Stimulated activated CD4-positive, alpha-beta T cell treated with anti-CD3 and anti-CD28 coated beads, TNF-alpha, amount 100 ng/mL, for 1 hour (primary cell): ENCODE data around the gene LCA5.
"Not testable (repeated sequence)": the region's sequence is repeated elsewhere in the genome, so short reads cannot be mapped to it uniquely, and the experiment has no call there.

Experiments
- DNase-seq, 3 donors: peaks; one replicate each; pipeline ENCODE4 v3.0.0-alpha.2; 2020; ENCODE audit warnings: low read depth in 3 of 3, low spot score in 1 of 3

The LCA5 gene

DNA sequence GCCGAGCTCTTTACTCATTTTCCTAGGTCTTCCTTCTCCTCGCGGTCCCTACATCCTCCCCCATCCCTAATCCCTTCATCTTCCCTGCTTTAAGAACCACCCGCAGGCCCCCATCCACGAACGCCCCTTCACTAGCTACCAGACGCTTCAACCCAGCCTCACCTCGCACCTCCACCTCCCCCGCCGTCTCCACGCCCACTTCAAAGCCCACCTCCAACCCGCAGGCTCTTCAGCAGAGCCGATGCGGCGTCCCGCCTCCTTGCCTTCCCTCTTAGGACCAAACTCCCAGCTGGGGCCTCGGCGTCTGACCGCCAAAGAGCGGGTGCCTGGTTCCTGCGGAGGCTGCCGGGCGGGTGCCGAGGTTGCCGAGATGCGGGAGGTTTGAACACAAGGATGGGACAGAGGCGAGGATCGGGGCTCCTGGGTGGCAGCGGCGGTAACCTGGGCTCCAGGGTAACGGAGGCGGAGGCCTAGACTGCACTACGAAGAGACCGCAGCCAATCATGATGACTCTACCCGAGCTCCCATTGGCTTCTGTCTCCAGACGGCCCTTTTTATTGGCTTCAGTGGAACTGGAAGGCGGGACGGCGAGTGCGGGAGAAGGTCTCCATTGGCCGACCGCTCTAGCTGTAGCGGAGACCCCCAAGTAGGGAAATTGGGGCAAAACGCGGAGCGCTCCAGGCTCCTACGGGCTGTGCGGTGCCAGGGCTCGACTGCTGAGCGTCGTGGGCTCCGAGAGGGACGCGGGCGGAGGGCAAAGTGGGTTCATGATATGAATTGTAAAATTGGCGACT lies at the start of gene LCA5:
LCA5 (minus strand) TSS at position 477 of the 794 bp plus-strand sequence. CDS start 18,536 bp downstream, outside the sequence.
- peak; percentile 12 to 63 (median 55) for DNase-seq

DNA sequence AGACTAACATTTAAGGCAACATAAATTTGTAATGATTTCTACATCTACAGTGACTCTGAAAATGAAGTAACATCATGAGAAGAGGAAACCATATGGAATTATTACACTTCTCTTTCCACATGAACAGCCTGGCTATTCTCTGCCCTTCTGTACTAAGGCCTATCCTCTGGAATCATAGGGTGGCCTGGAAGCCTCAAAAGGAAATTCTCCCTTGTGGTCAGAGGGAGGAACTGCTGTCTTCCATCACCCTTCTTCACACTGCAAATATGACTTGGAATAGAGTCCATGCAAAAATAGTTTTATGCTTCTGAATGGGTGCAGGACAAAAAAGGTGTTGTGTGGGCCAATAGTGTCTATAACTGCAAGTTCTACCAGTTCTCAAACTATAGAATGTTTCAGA lies 49.3 kb upstream of the LCA5 start:
- DNase-seq = no peak

DNA sequence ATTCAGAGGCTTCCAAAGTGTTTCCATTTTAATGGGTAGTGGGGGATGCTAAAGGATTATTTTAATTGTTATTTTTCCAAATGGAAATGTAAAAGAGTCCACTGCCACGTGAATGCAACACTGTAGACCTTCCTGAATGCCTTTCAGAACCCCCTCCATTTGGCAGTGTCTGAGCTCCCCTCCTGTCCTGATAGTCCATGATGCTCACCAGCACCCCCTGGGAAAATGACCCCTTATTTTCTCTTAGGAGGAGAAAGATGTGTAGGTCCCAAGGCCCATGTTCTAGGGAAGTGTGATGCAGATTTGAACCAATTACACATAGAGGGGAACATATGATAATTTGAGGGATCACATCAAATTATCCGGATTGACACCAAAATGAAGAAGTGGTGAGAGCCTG lies 47.1 kb upstream of the LCA5 start:
- no peak for DNase-seq

DNA sequence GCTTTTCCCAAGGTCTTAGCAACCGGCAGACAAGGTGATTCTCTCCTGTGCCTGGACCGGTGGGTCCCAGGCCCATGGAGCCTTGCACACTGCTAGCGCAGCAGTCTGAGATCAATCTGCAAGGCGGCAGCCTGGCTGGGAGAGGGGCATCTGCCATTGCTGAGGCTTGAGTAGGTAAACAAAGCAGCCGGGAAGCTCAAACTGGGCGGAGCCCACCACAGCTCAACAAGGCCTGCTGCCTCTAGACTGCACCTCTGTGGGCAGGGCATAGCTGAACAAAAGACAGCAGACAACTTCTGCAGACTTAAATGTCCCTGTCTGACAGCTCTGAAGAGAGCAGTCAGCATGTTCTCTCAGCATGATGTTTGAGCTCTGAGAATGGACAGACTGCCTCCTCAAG lies 40.7 kb upstream of the LCA5 start:
- DNase-seq = not testable (repeated sequence)

DNA sequence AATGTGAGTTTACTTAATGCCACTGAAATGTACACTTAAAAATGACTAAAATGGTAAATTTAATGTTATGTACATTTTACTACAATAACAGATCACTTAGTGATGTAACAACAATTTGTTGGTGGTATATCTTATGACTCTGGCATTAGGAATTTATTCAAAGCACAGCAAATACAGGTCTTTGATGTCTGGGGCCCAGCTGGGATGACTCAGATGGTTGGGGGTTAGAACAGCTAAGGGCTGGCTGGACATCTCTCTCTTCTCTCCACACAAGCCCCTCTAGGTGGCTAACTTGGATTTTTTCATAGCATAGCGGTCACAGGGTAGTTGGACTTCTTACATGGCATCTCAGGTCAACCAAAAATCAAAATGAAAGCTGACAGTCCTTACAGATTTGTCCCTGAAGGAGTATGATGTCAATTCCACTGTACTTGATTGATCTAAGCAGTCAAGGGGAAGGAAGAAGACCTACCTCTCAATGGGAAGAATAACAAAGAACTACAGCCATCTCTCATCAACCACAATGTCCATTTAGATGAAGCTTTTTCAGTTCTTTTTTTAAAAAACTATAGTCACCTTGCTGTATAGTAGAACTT lies 37.5 kb upstream of the LCA5 start:
- DNase-seq = no peak

DNA sequence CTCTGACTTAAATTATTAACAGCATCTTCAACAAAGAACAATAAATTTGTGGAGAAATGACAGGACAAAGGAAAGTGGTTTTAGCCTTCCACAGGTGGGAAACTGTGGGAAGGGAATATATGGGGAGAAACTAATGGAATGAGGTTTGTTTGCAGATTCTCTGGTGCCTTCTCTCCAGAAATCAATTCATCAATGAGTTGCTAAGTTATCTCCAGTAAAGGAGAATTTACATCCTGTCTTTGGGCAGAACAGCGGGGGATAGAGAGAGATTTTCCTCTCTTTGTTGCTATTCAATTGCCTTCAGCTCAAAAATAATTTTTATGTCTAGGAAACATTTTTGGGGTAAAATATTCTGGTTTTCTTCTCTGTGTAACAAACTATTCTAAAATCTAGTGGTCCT lies 36.9 kb upstream of the LCA5 start:
- no peak for DNase-seq

DNA sequence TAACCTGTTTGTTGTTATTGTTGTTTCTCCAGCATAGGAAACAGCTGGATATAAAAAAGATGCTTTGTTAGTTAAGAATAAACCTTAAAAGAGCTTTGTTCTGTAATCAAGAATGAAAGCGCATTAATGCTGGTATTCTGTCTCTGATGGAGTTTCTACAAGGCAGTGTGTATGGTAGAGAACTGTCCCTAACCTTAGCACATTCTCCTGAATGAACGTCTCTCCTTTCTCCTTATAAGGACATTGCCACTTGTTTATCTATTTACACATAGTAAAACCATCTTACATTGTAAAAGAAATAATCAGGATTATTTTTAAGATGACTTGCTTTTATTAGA lies 33.8 kb upstream of the LCA5 start:
- DNase-seq = no peak

DNA sequence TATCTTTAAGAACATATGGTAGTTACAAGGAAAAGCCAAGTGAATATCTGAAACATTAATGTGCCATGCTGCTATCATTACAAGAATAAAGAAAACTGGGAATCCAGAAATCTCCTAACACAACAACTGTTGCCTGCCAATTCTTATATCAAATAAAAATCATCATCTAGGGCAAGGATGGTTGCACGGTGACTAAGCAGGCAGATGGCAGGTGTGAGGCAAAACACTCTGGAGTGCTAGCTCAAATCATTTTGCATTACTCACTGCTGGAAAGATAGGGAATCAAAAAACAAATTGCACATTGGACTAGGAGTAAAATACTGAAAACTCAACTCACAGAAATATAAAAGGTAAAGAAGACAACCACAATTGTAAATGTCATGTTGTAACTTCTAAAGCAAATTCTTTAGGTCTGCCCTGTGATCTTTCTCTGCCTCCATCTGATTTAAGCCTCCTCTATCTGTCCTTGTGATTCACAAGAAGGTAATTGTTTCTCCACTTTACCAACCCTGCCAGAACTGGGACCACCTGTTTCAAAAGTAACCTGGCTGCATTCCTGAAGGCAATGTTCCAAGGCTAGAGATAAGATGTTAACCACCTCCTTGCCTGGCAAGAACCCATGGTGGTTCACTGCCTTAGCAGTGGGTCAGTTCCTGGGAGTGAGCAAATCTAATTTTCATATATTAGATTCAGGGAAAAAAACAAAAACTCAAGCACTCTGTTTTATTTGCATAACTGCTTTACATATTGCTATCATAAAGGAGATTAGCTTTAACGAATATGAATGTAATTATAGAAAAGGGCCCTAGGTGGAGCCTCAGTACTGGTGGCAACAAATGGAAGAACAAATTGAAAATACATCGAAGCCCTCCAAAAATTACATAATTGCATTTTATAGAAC lies 33.1 kb upstream of the LCA5 start:
- DNase-seq = no peak

DNA sequence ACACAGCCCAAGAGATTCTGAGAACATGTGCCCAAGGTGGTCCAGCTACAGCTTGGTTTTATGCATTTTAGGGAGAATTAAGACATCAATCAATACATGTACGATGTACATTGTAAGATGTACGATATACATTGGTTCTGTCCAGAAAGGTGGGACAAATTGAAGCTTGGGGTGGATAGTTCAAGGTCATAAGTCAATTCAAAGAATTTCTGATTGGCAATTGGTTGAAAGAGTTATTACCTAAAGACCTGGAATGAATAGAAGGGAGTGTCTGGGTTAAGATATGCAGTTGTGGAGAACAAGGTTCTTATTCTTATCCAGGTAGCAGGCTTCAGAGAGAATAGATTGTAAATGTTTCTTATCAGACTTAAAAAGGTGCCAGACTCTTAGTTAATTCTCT lies 31.8 kb upstream of the LCA5 start:
- no peak for DNase-seq

DNA sequence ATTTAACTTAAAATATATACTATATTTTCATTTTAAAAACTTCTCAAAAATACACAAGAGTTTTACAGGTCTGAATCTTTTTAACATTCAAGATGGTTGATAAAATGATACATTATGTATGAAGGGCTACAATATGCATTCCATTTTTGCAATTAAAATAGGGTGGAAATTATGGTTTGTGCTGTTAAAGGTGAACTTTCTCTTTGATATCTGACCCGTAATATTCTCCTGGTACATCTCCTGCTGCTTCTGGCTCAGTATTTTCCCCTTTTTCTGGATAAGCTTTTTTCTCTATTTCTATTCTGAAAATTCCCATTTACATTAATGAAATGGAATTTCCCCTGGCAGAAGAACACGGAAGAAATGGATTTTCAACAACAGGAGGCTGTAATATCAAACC lies 27.4 kb upstream of the LCA5 start:
- no peak for DNase-seq

DNA sequence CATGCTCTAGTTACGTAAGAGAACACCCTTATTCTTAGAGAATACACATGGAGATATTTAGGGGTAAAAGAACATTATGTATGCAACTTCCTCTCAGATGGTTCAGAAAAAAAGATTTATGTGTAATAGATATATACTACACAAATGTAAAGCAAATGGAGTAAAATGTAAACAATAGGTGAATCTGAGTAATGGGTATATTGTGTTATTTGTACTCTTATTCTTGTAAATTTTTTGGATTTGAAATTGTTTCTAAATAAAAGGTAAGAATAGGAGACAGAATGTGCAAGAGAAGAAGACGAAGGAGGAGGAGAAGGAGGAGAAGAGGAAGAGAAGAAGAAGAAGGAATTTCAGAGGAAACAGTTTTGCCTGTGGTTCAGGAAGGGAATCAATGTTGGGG lies 22.5 kb upstream of the LCA5 start:
- DNase-seq = no peak

DNA sequence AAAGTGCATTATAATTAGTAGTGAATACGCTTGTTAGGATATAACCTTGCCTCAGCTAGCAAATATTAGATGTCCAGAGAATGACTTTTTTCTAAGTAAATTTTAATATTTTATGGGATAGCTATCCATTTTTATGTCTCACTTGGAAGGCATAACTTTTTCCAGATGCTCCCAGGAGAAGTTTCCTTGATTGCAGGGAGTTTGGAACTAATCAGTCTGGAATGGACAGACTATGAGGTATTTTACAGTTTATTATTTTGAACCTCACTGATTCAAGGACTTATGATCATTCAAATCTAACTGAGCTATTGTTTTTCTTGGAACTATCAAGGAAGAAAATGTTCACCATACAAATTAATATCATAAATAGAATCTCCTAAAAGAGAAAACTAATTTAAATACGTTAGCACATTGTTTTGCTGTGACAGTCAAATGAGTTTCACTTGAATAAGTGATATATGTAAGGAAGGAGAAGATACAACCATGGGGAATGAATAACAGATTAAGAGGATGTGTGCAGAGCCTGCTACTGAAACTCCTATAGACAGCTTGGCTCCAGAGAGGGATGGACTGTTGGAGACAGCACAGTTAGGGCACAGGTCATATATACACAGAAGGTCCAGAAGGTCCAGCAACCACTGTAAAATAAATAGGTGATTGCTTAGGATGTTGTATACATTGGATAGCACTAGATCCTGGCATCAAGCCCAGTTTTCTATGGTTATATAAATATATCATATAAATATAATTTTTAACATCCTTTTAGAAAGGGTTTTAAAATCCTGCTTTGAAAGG lies 20.6 kb upstream of the LCA5 start:
- no peak for DNase-seq

DNA sequence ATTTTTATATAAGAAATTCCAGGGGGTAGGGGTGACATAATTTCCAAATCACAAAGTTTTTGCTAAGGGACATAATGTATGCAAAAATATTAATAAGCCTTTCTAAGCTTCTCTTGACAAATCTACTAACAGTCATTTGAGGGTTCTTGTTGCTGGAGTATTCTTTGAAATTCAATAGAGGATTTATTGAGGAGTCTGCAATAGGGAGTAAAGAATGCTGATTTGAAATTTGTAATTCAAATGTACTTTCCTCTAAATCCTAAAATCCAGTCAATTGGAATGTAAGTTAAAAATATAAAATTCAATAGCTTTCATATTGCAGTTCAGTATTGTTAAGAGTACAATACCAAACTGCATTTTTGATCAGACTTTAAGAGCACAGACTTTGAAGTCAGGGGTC lies 17.1 kb upstream of the LCA5 start:
- DNase-seq = no peak

DNA sequence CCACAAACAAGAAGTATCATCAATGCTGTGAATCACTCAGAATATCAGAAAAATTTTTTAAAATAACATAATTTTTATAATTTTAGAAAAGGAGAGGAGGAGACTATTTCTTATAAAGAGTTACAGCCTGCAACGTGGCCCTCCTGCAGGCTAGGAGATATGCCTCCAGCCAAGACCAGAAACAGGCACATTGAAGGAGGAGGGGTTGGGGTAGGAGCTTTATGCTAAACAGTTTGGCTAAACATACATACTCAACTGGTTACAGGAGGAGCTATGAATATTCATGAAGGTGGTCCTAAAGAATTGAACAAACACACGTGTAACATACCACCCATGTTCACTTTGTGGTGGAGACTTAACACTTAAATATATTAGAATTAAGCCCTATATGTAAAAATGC lies 14.2 kb upstream of the LCA5 start:
- DNase-seq = no peak

DNA sequence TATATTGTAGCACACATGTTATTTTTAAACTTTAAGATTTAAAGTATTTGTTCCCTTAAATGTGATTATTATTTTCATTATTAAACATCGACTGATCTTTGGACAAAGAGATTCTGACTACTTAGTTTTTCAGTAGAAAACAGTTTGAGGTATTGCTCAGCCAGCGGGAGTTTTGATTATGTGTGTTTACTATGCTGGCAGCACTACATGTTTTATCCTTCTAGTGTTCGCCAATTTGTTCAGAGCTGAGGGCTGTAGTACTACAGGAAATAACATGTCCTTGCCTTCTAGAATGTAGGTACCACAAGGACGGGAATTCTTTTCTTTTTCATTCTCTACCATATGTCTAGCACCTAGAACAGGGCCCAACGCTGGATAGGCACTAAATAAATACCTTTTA lies 11.1 kb upstream of the LCA5 start:
- DNase-seq = no peak

DNA sequence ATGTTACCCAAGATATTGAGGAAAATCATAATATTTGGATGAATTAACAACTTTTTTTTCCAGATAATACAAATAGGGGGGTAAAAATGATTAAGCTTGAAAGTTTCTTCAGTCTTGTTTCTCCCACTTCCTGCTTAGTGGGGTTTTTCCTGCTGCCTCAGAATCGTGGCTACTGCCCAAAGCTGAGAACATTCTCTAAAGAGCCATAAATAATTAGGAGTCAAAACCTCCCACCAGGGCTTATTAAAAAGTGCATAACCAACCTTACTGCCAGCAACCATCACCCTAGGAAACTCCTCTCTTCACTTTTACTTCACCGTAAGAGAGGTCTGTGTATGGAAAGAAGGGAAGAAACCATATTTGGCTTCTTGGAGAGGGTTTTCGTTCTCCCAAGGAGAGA lies 9.0 kb upstream of the LCA5 start:
- DNase-seq = no peak

DNA sequence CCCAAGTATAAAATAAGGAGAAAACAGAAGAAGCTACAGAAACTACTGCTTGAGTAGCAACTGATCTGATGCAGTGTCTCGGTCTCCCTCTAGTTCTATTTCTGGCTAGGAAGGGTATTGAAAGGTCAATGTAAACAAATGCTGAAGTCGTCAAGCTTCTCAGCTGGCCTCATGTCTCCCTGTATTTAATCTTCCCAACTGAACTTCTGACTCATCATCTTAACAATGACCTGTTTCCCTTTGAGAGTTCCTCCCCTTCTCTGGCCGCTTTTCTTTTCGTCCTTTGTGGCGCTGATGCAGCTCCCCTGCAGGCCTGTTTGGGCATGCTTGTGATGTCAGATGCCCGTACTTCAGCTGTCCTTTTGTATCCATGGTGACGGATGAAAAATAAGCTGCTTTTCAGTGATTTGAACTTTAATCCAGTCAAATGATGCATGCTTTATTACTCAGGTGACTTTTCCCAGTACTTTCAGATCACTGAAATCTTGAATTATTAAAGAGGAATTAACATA lies 7.8 kb upstream of the LCA5 start:
- DNase-seq = no peak

DNA sequence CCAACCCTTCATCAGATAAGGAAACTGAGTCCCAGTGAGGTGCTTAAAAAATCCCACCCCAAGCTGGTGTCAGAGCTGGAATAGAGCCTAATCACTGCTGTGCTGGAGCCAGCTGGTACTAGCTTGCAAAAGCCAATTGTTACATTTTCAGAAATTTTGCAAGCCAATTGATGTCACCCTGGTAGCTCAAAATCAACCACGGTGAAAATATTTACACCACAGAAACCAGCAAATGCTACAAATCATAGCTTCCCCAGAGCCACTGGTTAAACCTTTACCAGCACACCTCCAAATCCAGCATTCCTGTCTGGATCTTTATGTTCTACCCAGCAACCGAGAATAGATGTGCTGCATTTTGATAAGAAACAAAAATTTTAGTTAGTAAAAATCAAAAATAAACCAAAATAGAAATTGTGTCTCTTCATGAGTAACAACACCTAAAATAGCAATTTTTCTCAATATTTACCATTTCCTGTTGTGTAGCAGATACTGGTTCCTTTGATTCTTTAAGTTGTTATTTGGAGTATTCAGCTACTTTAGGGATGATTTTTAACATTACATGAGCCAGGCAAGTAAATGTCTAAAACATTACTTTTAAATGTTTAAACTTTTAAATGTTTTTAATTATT lies 7.2 kb upstream of the LCA5 start:
- DNase-seq = no peak

DNA sequence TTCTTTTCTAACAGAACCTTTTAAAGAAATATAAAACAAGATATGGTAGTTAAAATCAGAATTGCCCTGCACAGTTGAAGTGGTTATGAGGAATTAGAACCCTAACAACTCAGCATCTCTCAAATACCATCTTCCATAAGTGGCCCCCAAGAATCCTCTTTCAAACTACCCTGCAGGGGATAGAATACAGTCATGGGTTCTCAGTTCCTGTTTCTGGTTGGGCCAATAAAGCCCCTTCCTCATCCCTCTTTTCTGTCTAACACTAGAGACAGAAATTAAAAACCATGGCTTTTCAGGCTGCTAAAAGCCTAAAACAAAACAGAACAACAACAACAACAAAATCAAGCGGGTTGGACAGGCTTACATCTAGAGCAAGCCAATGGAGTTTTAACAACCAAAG lies 6.7 kb upstream of the LCA5 start:
- no peak for DNase-seq

DNA sequence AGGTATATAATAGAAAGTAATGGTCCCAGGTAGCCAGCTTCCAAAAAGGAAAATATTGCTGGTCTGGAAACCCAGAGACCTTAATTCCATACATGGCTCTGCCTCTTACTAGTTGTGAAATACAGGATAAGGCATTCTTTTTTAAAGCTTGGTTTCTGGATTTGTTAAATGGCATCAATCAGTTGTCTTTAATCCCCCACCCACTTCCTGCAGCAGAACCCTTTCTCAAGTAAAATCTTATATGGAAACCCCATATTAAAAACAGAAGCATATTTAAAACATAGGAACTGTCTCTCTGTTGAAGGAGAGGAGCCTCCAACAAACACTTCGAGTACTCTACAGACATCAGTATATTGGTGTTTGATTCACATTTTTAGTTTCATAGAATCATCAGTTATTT lies 6.2 kb upstream of the LCA5 start:
- DNase-seq = no peak
